Activated CD8-positive, alpha-beta memory T cell treated with anti-CD3 and anti-CD28 coated beads for 36 hours (primary cell): ENCODE results near the gene GTF2I. TPM values are rescaled to one million over a fixed set of nuclear protein-coding genes. Genes with fewer than 3 reads are reported as not detected.
"Not testable (repeated sequence)": the region's sequence is repeated elsewhere in the genome, so short reads cannot be mapped to it uniquely, and the experiment has no call there.

ENCODE experiments used
- CTCF ChIA-PET: fragments of 350-600 bp; sonication (Branson Sonifier 250); formaldehyde crosslinking; loops from one replicate; lab custom pipeline; 2021; ENCODE audit warnings: antibody characterized with exemption; lab: Charles Lee
- POLR2A ChIA-PET: fragments of 350-600 bp; sonication (Branson Sonifier 250); formaldehyde crosslinking; loops from one replicate; lab custom pipeline; 2021; ENCODE audit warnings: antibody characterized with exemption; lab: Charles Lee
- total RNA-seq, 2 experiments: library from RNA; stranded (reverse); gene quantifications; one replicate each; pipeline ENCODE4 v1.2.3, GENCODE V29; 2021

GTF2I gene
- total RNA-seq, 2 experiments from 2014 or later, result 168 TPM

DNA sequence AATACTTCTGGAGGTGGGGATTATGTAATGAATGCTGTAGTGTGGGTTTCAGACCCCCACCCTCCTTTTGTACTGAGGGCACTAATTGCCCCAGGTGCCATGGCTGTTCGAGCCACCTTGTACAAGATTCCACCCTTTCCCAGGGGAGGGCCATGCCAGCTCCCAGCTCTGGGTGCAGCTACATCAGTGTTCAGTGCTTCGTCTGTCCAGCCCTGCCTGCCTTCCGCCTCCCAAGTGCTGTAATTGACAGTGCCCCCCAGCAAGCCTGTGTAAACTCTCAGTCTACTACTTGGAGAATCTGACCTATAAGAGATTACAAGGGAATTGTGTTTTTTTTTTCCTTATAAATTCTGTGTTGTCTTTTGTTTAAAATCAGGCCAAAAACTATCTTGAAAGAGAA lies 33.0 kb downstream of the GTF2I start:
- POLR2A ChIA-PET, result no interaction called here
- CTCF ChIA-PET, result no interaction called here

DNA sequence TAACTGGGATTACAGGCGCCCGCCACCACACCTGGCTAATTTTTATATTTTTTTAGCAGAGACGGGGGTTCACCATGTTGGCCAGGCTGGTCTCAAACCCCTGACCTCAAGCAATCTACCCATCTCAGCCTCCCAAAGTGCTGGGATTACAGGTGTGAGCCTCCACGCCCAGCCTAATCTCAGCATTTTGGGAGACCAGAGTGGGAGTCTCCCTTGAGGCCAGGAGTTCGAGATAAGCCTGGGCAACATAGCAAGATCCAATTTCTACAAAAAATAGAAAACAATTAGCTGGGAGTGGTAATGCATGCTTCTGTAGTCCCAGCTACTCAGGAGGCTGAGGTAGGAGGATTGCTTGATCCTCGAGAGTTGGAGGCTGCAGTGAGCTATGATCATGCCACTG lies 46.9 kb downstream of the GTF2I start:
- POLR2A ChIA-PET, result not testable (repeated sequence)

DNA sequence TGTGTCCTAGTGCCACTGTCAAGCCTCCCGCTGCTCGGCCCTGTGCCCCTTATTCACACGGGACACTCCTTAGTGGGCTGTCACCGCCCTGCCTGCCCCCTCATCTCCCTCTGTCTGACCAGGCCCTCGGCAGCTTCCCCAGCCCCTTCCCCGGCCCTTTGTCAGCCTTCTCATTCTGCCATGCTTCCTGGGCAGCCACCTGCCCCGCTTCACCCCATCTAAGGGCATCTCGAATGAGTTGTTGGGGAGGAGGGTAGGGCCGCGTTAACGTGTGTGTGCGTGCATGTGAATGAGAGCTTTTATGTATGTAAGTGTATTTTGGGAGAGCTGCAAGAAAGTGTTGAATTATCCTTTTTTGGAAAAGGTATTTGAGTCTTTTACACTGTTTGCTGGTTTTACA lies 49.7 kb downstream of the GTF2I start:
- CTCF ChIA-PET, result no interaction called here
- POLR2A ChIA-PET, result no interaction called here

More for the DNA sequence above, 46.9 kb downstream of the GTF2I start:
- CTCF ChIA-PET, result interaction anchor here (0.7 kb wide), 1 partner anchor 19 kb away, joined by 3 read pairs; no protein-coding TSS in a partner anchor

DNA sequence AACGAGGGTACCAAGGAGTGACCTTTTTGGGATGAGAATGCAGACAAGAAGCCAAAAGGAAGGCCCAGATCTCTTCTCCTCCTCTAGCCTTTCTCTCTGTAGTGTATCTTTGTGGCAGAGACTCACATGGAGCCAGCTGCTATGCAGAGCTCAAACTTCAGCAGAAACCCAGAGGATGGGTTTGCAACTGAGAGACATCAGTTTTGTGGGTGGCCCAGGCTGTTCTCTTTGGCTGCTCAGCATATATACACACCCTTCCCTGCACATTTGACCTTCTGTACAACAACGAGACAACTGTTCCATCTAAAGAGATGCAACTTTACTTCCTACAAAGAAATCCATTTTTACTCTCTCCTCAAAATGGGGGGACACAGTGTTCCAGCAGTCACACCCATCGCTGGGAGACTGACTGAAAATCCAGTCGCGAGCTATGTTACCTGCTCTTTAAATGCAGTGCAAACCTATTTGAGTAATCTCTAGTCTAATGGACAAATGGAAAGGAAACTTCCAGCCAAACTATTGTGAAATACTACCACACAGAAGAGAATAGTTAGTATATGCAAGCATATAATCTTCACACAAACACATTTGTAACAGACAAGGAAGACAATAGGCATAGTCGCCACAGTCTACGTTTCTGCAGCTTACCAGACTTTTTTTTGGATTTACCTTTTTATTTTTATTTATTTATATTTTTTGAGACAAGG lies 51.2 kb downstream of the GTF2I start:
- POLR2A ChIA-PET, result no interaction called here
- CTCF ChIA-PET, result no interaction called here

DNA sequence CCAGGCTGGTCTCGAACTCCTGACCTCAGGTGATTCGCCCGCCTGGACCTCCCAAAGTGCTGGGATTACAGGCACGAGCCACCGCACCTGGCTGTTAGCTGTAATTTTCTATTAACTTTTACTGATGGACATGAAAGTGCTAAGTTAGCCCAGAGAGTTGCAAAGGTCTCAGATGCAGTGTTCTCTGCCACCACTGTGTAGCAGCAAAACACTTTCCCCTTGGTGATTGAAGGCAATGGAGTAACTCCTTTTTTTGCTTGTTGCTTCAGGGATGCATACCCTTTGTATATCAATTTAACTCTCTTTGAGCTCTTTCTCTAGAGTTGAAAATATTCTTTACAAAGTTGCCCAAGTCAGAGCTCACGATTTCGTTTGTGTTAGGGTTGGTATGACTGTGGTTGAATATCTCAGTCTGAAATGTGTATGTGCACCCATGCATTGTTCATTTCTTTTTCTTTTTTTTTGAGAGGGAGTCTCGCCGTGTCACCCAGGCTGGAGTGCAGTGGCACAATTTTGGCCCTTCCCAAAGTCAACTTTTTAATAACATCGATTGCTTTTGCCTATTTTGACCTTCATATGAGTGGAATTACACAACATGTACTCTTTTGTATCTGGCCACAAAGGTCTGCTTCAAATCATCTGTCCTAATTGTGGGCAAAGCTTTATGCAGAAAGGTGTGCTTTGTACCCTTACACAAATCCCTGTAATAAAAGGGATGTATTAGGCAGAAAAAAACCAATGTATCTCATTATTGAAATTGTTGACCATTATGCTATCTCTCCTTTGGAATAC lies 52.6 kb downstream of the GTF2I start:
- CTCF ChIA-PET, result interaction anchor here (0.5 to 0.7 kb wide), 2 partner anchors 193 to 260 kb away, joined by 3 to 4 read pairs; no protein-coding TSS in a partner anchor
- POLR2A ChIA-PET, result no interaction called here

DNA sequence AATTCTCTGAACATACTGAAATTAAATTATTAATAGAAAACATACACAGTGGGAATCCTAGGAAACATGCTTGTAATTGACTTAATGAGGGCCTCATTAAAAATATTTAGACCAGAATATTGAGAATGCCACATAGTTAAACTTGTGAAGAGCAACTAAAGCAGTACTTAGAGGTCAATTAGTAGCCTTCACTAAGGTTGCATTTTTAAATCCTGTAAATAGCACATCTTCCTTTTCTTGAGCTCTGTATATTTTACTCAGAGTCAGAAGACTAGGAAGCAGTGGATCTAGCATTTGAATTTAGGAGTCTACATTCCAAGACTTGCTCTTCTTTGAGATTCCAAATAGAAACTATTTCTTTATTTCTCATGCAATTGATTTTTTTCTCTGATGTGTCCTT lies 56.0 kb downstream of the GTF2I start:
- CTCF ChIA-PET, result interaction anchor here (0.5 kb wide), 1 partner anchor 40 kb away, joined by 3 read pairs; no protein-coding TSS in a partner anchor

DNA sequence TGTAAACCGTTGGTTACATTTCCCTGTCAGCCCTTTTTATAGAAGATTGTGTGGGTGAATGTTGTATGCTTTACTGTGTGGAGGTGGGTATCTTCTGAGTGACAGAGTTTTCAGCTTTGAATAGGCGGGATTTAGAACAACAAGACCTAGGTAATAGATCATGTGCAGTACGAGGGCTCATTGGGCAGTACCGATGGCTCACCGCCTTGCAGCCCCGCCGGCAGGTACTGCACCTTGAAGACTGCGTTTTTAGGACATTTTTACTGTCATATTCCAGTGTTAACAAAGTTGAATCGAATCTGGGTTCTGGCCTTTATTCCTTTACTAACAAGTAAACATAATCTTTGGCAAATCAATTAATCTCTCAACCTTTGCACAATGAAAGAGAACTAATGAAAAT lies 60.4 kb downstream of the GTF2I start:
- ChIA-PET CTCF (interaction anchor here (1.1 kb wide), 1 partner anchor 17 kb away, joined by 4 read pairs; no protein-coding TSS in a partner anchor), POLR2A (no interaction called here)

More for the DNA sequence above, 56.0 kb downstream of the GTF2I start:
- POLR2A ChIA-PET, result no interaction called here

DNA sequence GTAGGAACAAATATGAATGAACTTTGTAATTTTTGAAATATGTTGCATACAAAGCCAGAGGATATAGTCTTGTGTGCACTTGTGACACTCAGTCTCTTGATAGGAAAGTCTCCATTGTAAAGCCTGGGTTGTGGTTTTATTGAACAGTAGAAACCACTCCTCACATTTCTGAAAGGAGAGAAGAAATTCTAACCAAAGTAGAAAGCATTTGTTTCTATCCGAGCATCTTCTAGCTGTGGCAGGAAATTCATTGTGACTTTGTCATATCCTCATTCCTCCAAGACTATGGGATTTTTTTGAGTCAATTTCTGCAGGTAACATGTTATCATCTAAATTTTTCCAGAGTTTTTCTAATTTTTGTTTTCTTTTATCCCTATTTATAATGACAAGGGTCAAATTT lies 60.8 kb downstream of the GTF2I start:
- POLR2A ChIA-PET, result no interaction called here
- CTCF ChIA-PET, result no interaction called here

DNA sequence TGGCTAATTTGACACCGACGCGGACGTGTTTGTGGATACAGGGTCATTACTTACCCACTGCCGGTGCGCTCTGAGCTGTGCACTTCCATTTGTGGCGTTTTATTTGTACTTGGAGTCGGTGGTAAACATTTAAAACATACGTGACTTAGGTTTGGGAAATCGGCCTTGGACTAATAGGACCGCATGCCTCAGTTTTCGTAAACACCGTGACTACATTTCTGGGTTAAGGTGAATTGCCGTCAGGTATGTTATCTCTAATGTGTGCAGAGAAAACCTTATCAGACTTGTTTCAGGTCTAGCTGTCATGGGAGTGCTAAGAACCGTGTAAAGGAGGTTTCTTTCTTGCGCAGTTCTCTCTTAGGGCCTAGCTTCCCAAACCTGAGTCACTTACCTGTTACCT lies 64.6 kb downstream of the GTF2I start:
- POLR2A ChIA-PET, result no interaction called here

DNA sequence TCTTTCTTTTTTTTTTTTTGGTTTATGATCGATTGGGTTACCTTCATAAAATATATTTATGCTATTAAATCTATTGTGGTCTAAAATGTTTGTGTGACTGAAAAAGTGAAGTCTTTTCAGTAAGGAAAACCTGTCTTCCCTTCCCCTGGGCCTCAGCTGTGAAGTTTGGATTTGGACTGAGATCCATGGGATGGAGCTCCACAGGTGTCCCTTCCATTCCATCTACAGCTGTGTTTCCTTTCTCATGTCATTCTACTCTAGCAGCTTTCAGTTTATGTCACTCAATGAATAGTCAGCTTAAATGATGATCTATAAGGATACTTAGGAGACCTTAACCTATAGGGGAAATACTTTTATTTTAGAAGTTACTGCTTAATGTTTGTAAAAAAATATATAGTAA lies 68.3 kb downstream of the GTF2I start:
- ChIA-PET CTCF (no interaction called here), POLR2A (no interaction called here)

More for the DNA sequence above, 64.6 kb downstream of the GTF2I start:
- CTCF ChIA-PET, result no interaction called here

DNA sequence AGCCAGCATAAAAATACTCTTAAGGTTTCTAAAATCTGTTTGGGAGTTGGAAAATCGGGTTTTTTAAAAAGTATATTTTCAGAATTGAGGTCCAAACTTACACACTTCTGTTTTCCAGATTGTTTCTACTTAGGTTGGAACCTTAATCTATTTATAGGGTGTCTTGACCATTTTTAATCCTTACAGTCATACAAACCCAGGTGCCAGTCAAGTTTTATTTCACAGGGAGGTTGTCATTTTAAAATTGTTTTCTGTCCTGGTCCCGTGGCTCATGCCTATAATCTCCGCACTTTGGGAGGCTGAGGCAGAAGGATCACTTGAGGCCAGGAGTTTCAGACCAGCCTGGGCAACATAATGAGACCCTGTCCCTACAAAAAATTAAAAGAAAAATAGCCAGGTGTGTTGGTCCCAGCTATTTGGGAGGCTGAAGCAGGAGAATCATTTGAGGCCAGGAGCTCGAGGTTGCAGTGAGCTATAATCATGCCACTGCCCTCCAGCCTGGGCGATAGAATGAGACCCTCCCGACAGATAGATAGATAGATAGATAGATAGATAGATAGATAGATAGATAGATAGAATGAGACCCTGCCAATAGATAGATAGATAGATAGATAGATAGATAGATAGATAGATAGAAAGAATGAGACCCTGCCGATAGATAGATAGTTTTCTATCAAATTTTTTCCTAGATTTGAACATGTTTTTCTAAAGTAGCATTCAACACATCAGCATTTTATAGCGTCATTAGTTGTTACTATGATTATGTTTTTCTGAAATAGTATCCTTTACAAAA lies 69.0 kb downstream of the GTF2I start:
- ChIA-PET POLR2A (no interaction called here), CTCF (no interaction called here)

DNA sequence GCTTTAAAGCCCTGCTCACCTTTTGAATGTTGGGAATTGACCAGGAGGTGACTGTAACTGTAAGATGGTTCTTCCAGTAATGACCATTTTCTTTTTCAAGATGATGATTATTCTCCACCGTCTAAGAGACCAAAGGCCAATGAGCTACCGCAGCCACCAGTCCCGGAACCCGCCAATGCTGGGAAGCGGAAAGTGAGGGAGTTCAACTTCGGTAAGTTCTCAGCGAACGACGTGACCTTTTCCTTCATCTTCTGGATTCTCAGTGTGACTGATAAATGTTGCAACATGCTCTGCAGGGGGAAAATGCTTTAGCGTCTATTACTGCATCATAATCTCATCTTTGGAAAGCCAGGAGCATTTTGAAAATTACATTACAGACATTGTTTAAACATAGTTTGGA lies 71.2 kb downstream of the GTF2I start:
- POLR2A ChIA-PET, CTCF ChIA-PET: not testable (repeated sequence)

DNA sequence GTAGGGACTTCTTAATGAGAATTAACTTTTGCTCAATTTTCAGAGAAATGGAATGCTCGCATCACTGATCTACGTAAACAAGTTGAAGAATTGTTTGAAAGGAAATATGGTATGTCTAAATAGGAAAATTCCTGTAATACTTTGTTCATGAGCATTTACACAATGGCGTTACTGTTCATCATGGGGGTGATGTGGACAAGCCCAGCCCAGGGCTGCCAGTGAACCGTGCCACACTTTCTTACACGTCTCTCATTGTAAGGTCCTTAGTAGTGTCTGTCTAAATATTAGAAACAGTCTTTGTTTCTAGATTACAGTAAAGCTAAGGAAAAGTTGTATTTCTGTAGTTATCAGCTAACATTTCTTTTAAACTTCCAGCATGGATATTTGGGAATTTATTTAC lies 72.7 kb downstream of the GTF2I start:
- CTCF ChIA-PET, POLR2A ChIA-PET: not testable (repeated sequence)

DNA sequence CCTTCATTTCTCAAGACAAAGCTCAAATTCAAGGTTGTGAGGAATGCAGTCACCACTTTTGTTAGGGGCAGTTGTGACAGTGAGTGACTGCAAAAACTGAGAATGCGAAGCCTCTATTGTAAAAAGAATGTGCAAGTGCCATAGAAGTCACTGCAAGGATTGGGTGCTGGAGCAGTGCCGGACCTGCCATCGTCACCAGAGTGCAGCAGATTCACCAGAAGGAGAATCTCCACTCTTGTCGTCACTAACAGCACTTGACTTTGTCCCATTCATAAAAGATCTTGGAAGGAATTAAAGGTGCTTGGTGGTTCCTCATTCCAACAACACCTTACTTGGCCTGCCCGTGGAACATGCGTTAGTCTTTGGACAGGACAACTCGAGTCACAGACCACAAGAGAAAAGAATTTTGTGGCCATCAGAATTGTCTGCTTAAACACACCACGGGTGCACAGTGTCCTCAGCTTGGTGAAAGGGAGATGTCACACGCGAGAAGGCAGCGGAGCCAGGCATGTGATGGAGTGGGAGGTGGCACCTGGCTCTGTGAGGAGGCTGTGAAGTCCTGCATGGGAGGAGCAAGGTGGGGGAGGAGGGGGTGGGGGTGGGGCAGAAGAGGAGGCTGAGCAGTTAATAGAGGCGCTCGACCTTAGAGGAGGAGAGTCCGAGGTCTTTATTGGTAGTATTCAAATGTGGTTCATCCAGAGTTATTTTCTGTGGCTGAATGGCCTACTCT lies 82.6 kb downstream of the GTF2I start:
- POLR2A ChIA-PET, CTCF ChIA-PET: not testable (repeated sequence)

DNA sequence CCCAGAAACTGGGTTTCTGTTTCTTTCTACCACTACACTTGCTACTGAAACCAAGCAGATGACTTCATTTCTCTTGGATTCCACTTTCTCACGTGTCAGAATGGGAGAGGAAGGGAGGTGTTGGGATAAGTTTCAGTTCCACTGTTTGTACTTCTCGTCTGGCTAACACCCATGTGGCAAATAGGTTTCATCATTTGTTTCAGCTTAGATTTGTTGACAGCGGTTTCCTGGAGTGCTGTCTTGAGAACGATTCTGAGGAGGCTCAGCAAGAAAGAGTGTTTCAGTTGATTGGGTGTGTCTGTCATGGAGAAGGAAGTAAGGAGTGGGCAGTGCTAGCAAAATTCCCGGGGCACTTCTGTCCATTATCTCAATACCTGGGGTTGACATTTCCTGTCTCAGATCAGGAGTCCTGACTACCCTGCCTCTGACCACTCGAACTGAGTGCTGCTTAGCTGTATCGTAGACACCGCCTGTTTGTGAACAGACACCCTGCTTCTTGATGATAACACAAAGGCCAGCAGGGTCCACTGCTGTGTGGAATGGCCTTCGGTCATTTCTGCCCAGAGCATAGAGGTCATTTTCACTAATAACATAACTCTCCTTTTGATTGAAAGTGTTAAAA lies 86.5 kb downstream of the GTF2I start:
- POLR2A ChIA-PET, CTCF ChIA-PET: not testable (repeated sequence)

DNA sequence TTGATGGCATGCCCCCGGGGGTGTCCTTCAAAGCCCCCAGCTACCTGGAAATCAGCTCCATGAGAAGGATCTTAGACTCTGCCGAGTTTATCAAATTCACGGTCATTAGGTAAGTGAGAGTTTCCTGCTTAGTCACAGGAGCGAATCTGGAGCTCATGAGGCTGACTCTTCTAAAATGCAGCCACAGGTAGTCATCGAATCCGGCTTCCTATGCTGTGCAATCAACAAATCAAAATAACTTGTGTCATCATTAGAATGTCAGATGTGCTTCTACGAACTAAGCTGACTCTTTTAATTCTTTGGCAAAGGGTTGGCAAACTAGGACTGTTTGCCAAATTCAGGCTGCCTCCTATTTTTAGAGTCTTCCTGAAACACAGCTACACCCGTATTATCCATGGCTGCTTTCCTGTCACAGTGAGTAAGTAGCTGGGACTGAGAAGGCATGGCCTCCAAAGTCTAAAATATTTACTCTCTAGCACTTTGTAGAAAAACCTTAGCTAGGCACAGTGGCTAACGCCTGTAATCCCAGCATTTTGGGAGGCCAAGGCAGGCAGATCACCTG lies 96.5 kb downstream of the GTF2I start:
- POLR2A ChIA-PET, CTCF ChIA-PET: not testable (repeated sequence)

DNA sequence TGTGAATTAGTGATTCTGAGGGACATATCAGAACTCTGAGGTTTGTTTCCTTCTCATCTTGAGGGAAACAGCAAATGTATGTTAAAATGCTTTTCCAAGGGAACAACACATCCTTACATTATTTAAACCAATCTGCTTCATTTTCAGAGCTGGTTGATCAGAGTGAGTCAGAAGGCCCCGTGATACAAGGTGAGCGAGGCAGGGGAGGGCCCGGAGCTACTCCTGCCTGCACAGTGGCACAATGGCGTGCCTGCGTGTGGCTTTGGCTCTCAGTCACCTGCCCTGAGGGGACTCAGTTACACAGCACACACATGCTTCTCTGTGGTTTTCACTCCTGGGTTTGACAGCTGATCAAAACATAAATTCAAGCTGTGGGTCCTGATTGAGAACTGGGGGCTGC lies 99.2 kb downstream of the GTF2I start:
- POLR2A ChIA-PET, CTCF ChIA-PET: not testable (repeated sequence)

DNA sequence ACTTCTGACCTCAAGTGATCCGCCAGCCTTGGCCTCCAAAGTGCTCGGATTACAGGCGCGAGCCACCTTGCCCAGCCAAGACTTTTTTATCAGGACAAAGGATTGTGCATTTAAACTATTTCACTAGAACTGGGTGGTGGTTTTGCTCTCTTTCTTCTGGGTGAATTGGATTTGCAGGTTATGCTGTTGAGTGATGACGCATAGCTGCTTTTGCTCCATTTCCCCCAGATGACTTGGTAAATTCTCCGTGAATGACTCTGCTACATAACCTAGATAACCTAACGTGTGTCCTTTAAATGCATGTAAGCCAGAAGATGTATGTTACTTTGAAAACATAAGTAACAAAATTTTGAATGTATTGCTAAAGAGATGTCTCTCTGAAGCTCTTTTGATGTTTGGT lies 100.8 kb downstream of the GTF2I start:
- CTCF ChIA-PET, POLR2A ChIA-PET: not testable (repeated sequence)

DNA sequence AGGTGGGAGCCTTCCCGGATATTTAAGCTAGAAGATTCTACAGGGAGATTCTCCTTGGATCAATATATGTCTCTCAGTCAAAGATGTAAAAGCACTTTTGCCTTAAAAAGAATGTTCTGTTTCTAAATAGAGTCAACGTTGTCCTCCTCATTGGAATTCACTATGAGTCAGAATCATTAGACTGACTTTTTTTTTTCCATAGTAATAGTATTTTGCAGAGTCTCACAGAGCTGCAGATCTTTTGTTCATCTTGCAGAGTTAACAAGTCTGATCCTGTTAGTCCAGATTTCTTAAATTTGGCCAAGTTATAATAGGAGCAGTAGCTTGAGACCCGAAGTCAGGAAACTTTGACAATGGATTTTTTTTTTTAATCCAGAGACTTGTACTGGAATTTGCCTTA lies 101.5 kb downstream of the GTF2I start:
- POLR2A ChIA-PET, CTCF ChIA-PET: not testable (repeated sequence)
